Measurements from ENCODE around the gene CDC25B.

DNA sequence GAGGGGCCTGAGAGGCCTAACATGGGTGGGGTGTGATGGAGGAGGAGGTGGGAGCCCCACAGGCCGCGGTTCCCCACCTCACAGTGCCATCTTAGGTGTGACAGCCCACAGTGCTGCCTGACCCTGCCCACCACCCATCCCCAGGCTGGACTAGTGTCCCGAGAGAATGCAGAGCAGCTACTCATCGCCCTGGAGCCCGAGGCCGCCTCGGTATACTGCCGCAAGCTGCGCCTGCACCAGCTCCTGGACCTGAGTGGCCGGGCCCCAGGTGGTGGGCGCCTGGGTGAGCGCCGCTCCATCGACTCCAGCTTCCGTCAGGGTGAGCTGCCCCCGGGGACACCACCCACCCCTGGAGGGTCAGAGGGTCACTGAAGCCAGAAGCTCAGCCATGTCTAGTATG, 48.0 kb upstream of the CDC25B start:
- TF ChIP-seq ZFP30 (CRISPR knock-in tag; IDR thresholded peaks at IDR 0.05), result no peak
- TF ChIP-seq ESRRG (CRISPR knock-in tag; IDR thresholded peaks at IDR 0.05), result no peak
- TF ChIP-seq OSR1 (CRISPR knock-in tag; IDR thresholded peaks at IDR 0.05), result no peak
- TF ChIP-seq PATZ1 (CRISPR knock-in tag; IDR thresholded peaks at IDR 0.05; ENCODE audit: borderline replicate concordance), result no peak
- TF ChIP-seq TOX (CRISPR knock-in tag; IDR thresholded peaks at IDR 0.05; ENCODE audit: borderline replicate concordance), result no peak
- no peak for TF ChIP-seq ISL1 (CRISPR knock-in tag; IDR thresholded peaks at IDR 0.05)
- no peak for TF ChIP-seq GLIS3 (CRISPR knock-in tag; IDR thresholded peaks at IDR 0.05)
- no peak for TF ChIP-seq PPARA (CRISPR knock-in tag; IDR thresholded peaks at IDR 0.05; ENCODE audit: borderline replicate concordance)
